Measurements from ENCODE around the gene PTAR1. TPM values are rescaled to one million over a fixed set of nuclear protein-coding genes. Genes with fewer than 3 reads are reported as not detected.
"Not testable (repeated sequence)": the region's sequence is repeated elsewhere in the genome, so short reads cannot be mapped to it uniquely, and the experiment has no call there.

Gene PTAR1
- total RNA-seq, 2 experiments from 2014 or later = 35.2 to 37.1 TPM

DNA sequence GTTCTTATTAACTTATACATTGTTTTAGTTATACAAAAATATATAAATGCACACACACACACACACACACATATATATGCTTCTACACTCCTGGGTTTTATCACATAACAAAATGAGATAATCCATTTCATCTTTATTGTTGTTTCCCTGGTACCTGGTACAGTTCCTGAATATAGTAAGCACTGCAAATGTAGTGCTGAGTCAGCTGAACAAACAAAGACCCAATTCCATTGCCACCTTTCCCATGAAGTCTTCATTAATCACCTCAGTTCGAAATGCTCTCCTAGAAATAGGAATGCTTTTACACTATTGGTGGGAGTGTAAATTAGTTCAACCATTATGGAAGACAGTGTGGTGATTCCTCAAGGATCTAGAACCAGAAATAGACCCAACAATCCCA lies 13.4 kb upstream of the PTAR1 start:
- Mint-ChIP-seq H3K4me1 (no peaks in the 10 kb centered on the region), H3K4me3 (no peak overlapping the region), H3K27ac (no peak overlapping the region), H3K27me3 (peaks cover 3% of the 10 kb centered on the region), H3K9me3 (ENCODE audit: low read depth) (no peaks in the 10 kb centered on the region), H3K36me3 (ENCODE audit: low read depth) (no peaks in the 10 kb centered on the region)
- DNase-seq = no peak
- ChIA-PET CTCF (no interaction called here), POLR2A (no interaction called here)
- intact Hi-C loops (cut with DNase I, micrococcal nuclease) = no loop called here
- ATAC-seq = no peak

- ChIA-PET CTCF (interaction anchor here (1.2 kb wide), 1 partner anchor 14 kb away, joined by 3 read pairs; no protein-coding TSS in a partner anchor), POLR2A (no interaction called here)
- Mint-ChIP-seq H3K36me3 (ENCODE audit: low read depth) (no peaks in the 10 kb centered on the region), H3K27ac (no peak overlapping the region), H3K4me3 (no peak overlapping the region), H3K9me3 (ENCODE audit: low read depth) (no peaks in the 10 kb centered on the region), H3K4me1 (no peaks in the 10 kb centered on the region), H3K27me3 (no peaks in the 10 kb centered on the region)
- ATAC-seq (no peak), DNase-seq (no peak)
- intact Hi-C loops (cut with DNase I, micrococcal nuclease) = no loop called here
Observed at GRCh38 chr9:69771775-69772418, 12.1 kb upstream of the PTAR1 start.

- Mint-ChIP-seq H3K4me3 (no peak overlapping the region), H3K9me3 (ENCODE audit: low read depth) (no peaks in the 10 kb centered on the region), H3K4me1 (no peaks in the 10 kb centered on the region), H3K36me3 (ENCODE audit: low read depth) (no peaks in the 10 kb centered on the region), H3K27ac (no peak overlapping the region), H3K27me3 (no peaks in the 10 kb centered on the region)
- POLR2A ChIA-PET = interaction anchor here (0.7 kb wide), 1 partner anchor 13 kb away, joined by 3 read pairs; no protein-coding TSS in a partner anchor
- ATAC-seq (no peak), DNase-seq (no peak)
- intact Hi-C loops (cut with DNase I, micrococcal nuclease) = no loop called here
- CTCF ChIA-PET = no interaction called here
Observed at GRCh38 chr9:69768716-69769115, 8.9 kb upstream of the PTAR1 start.

GRCh38 chr9:69768101-69768500 lies 8.3 kb upstream of the PTAR1 start:
- ChIA-PET POLR2A (no interaction called here), CTCF (no interaction called here)
- no peak for ATAC-seq
- no peak overlapping the region for H3K27ac Mint-ChIP-seq
- no peaks in the 10 kb centered on the region for H3K9me3 Mint-ChIP-seq (ENCODE audit: low read depth)
- intact Hi-C loops (cut with DNase I, micrococcal nuclease) = no loop called here
- no peak overlapping the region for H3K4me3 Mint-ChIP-seq
- no peak for DNase-seq
- no peaks in the 10 kb centered on the region for H3K27me3 Mint-ChIP-seq
- H3K36me3 Mint-ChIP-seq (ENCODE audit: low read depth) = no peaks in the 10 kb centered on the region
- H3K4me1 Mint-ChIP-seq = no peaks in the 10 kb centered on the region

GRCh38 chr9:69763862-69764261 lies 4.1 kb upstream of the PTAR1 start:
- H3K9me3 Mint-ChIP-seq (ENCODE audit: low read depth); DNase-seq; H3K4me1 Mint-ChIP-seq; intact Hi-C loops (cut with DNase I, micrococcal nuclease); H3K27me3 Mint-ChIP-seq; ATAC-seq; CTCF ChIA-PET; H3K4me3 Mint-ChIP-seq; H3K36me3 Mint-ChIP-seq (ENCODE audit: low read depth); H3K27ac Mint-ChIP-seq; POLR2A ChIA-PET: not testable (repeated sequence)

DNA sequence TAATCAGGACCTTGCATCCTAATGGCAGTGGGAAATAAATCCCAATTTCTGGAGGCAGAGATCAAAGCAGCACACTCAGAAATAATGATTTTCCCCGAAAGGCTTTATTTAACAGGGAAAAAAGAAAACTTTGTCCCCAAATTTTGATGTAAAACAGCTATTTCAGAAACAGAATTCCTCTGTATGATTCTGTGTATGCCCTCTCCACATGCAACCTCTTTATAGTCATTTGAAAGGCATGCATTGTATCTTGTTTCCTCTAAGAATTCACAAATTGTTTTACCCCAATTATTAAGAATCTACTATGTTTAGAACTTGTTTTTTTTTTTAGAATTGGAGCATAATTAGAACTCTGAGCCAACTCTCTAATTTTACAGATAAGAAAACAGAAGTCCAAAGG lies 2.7 kb upstream of the PTAR1 start:
- Mint-ChIP-seq H3K27ac (no peak overlapping the region), H3K4me3 (no peak overlapping the region), H3K4me1 (peaks cover 10% of the 10 kb centered on the region), H3K36me3 (ENCODE audit: low read depth) (peaks cover 11% of the 10 kb centered on the region), H3K9me3 (ENCODE audit: low read depth) (no peaks in the 10 kb centered on the region), H3K27me3 (no peaks in the 10 kb centered on the region)
- ATAC-seq = no peak
- intact Hi-C loops (cut with DNase I, micrococcal nuclease) = no loop called here
- CTCF ChIA-PET = no interaction called here
- DNase-seq = no peak
- POLR2A ChIA-PET = no interaction called here

GRCh38 chr9:69760278-69760610 lies 433 bp upstream of the PTAR1 start:
- Mint-ChIP-seq H3K4me1 (peaks cover 23% of the 10 kb centered on the region), H3K36me3 (ENCODE audit: low read depth) (peaks cover 16% of the 10 kb centered on the region), H3K27ac (peak overlapping the region; percentile 93), H3K4me3 (peak overlapping the region; percentile 94), H3K9me3 (ENCODE audit: low read depth) (no peaks in the 10 kb centered on the region), H3K27me3 (no peaks in the 10 kb centered on the region)
- ChIA-PET POLR2A (interaction anchor here (1.6 kb wide), 1 partner anchor 10 kb away, joined by 4 read pairs; no protein-coding TSS in a partner anchor), CTCF (interaction anchor here (1.0 kb wide), 1 partner anchor 87 kb away, joined by 3 read pairs; no protein-coding TSS in a partner anchor)
- intact Hi-C loops (cut with DNase I, micrococcal nuclease) = loop anchor here in 1 of 2 experiments (1.0 kb wide), 1 partner anchor 60 kb away; the partner anchor contains the start of gene CFAP95
- ATAC-seq (no peak), DNase-seq (no peak)

- Mint-ChIP-seq H3K36me3 (ENCODE audit: low read depth) (peaks cover 20% of the 10 kb centered on the region), H3K27ac (peak overlapping the region; percentile 94), H3K9me3 (ENCODE audit: low read depth) (no peaks in the 10 kb centered on the region), H3K27me3 (no peaks in the 10 kb centered on the region), H3K4me1 (peaks cover 27% of the 10 kb centered on the region), H3K4me3 (peak overlapping the region; percentile 94)
- ChIA-PET CTCF (interaction anchor here (0.7 to 1.8 kb wide), 3 partner anchors 11 to 204 kb away, joined by 3 to 9 read pairs (median 5); partner anchors contain the start of gene APBA1), POLR2A (no interaction called here)
- DNase-seq = no peak
- no peak for ATAC-seq
- intact Hi-C loops (cut with DNase I, micrococcal nuclease) = loop anchor here (1.0 to 10.0 kb wide), 5 partner anchors 87 to 724 kb away; partner anchors contain the start of genes APBA1 (in 2 of the 2), FXN (in 1 of the 2) and SMC5 (in 1 of the 2)
Observed at GRCh38 chr9:69759021-69759420, 790 bp downstream of the PTAR1 start.

DNA sequence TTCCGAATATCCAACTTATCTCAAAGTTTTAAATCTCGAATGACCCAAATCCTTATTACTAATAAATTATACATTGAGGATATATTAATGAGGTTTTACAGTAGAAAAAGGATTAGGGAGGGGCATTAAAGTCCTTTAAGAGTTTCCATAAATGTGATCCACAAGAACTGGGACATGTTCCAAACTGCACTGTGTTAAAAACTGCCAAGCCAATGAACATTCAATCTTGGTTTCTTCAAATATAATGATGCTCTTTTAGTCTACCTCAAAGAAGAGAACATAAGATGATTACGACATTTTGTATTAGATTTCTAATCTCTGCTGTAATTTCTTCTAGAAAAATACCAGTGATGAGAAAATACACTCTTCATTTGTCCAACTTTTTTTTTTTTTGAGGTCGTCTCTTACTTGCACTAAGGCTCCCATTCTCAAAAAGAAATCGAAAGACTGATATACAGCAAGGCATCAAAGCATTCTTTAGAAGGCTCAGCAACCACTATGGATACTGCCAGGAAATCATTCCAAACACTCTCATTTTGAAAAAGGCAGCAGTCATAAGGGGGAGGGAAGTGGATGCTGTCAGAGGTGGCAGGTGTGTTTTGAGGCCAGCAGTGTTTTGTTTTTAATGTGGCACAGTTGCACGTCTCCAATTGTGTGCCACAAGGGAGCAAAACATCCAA lies 1.7 kb downstream of the PTAR1 start:
- DNase-seq = peak; percentile 38
- intact Hi-C loops (cut with DNase I, micrococcal nuclease) = loop anchor here in 1 of 2 experiments (2.0 to 10.0 kb wide), 3 partner anchors 581 to 723 kb away; partner anchors contain the start of gene FXN
- H3K9me3 Mint-ChIP-seq (ENCODE audit: low read depth) = no peaks in the 10 kb centered on the region
- no peaks in the 10 kb centered on the region for H3K27me3 Mint-ChIP-seq
- ChIA-PET POLR2A (interaction anchor here (0.7 kb wide), 1 partner anchor 140 kb away, joined by 3 read pairs; no protein-coding TSS in a partner anchor), CTCF (interaction anchor here (0.6 to 1.8 kb wide), 4 partner anchors 10 to 203 kb away, joined by 3 to 9 read pairs (median 5); partner anchors contain the start of gene APBA1)
- peaks cover 25% of the 10 kb centered on the region for H3K36me3 Mint-ChIP-seq (ENCODE audit: low read depth)
- peak overlapping the region; percentile 69 for H3K27ac Mint-ChIP-seq
- H3K4me1 Mint-ChIP-seq = peaks cover 33% of the 10 kb centered on the region
- peak; percentile 16 for ATAC-seq
- peak overlapping the region; percentile 94 for H3K4me3 Mint-ChIP-seq

- peaks cover 46% of the 10 kb centered on the region for H3K4me1 Mint-ChIP-seq
- DNase-seq (no peak), ATAC-seq (no peak)
- ChIA-PET CTCF (interaction anchor here (0.6 to 0.7 kb wide), 3 partner anchors 76 to 333 kb away, joined by 3 to 6 read pairs (median 4); no protein-coding TSS in a partner anchor), POLR2A (interaction anchor here (0.6 kb wide), 1 partner anchor 14 kb away, joined by 3 read pairs; no protein-coding TSS in a partner anchor)
- no peaks in the 10 kb centered on the region for H3K27me3 Mint-ChIP-seq
- no peak overlapping the region for H3K4me3 Mint-ChIP-seq
- peaks cover 30% of the 10 kb centered on the region for H3K36me3 Mint-ChIP-seq (ENCODE audit: low read depth)
- intact Hi-C loops (cut with DNase I, micrococcal nuclease) = loop anchor here in 1 of 2 experiments (5.0 to 10.0 kb wide), 2 partner anchors 578 to 720 kb away; partner anchors contain the start of gene FXN
- no peak overlapping the region for H3K27ac Mint-ChIP-seq
- no peaks in the 10 kb centered on the region for H3K9me3 Mint-ChIP-seq (ENCODE audit: low read depth)
Observed at GRCh38 chr9:69755205-69755604, 4.6 kb downstream of the PTAR1 start.

- Mint-ChIP-seq H3K9me3 (ENCODE audit: low read depth) (no peaks in the 10 kb centered on the region), H3K36me3 (ENCODE audit: low read depth) (peaks cover 31% of the 10 kb centered on the region), H3K27me3 (no peaks in the 10 kb centered on the region), H3K27ac (no peak overlapping the region), H3K4me3 (no peak overlapping the region), H3K4me1 (peaks cover 45% of the 10 kb centered on the region)
- intact Hi-C loops (cut with DNase I, micrococcal nuclease) = loop anchor here in 1 of 2 experiments (10.0 kb wide), 1 partner anchor 719 kb away; the partner anchor contains the start of gene FXN
- ChIA-PET POLR2A (no interaction called here), CTCF (interaction anchor here (1.3 kb wide), 1 partner anchor 9 kb away, joined by 4 read pairs; no protein-coding TSS in a partner anchor)
- no peak for DNase-seq
- no peak for ATAC-seq
Observed at GRCh38 chr9:69753830-69754229, 6.0 kb downstream of the PTAR1 start.
